H1 (cell line): ENCODE results near the gene RANBP17. TPM values are rescaled to one million over a fixed set of nuclear protein-coding genes. Genes with fewer than 3 reads are reported as not detected.

Experiments used
- CTCF ChIA-PET: fragments of 300-600 bp; sonication (Branson Sonifier 250); formaldehyde crosslinking; loops from one replicate; lab custom pipeline; 2021; ENCODE audit not compliant: partially characterized antibody; lab: Charles Lee
- POLR2A ChIA-PET: fragments of 300-600 bp; sonication (Branson Sonifier 250); formaldehyde crosslinking; loops from one replicate; lab custom pipeline; 2021; ENCODE audit warnings: inconsistent platforms; ENCODE audit not compliant: partially characterized antibody; lab: Charles Lee
- DNase-seq, 2 experiments: peaks; one replicate each; pipeline versions ENCODE4 v3.0.0 to v3.0.0-alpha.2; 2010 to 2022; ENCODE audit warnings: low spot score in 2 of 2, low read depth in 1 of 2, mixed read lengths in 1 of 2
- FAIRE-seq: peaks from 2 replicates; lab custom pipeline; 2011; peaks lifted over from hg19 to GRCh38; lab: Jason Lieb, UNC
- H2AFZ ChIP-seq: 2 replicates; pipeline ENCODE4 v1.8.1; 2012; ENCODE audit warnings: low read length, inconsistent platforms
- H2AK5ac ChIP-seq: 2 replicates; pipeline ENCODE4 v1.6.1; 2013; ENCODE audit warnings: low read depth, low read length
- H2BK120ac ChIP-seq: replicated peaks from 2 replicates; pipeline ENCODE3; 2013; ENCODE audit warnings: low read depth, low read length, inconsistent platforms
- H2BK12ac ChIP-seq: 2 replicates; pipeline ENCODE4 v1.6.1; 2013; ENCODE audit warnings: low read depth, low read length
- H2BK15ac ChIP-seq: 2 replicates; pipeline ENCODE4 v1.6.1; 2013; ENCODE audit warnings: low read length
- H2BK20ac ChIP-seq: 2 replicates; pipeline ENCODE4 v1.6.1; 2013; ENCODE audit warnings: low read length
- H2BK5ac ChIP-seq: 2 replicates; pipeline ENCODE4 v1.6.1; 2013; ENCODE audit warnings: low read depth, low read length
- H3K14ac ChIP-seq: 2 replicates; pipeline ENCODE4 v1.6.1; 2013; ENCODE audit warnings: inconsistent platforms; ENCODE audit not compliant: insufficient read length
- H3K18ac ChIP-seq: 2 replicates; pipeline ENCODE4 v1.6.1; 2013; ENCODE audit warnings: low read length; ENCODE audit errors: extremely low read depth
- H3K23ac ChIP-seq: 2 replicates; pipeline ENCODE4 v1.6.1; 2013; ENCODE audit warnings: inconsistent platforms; ENCODE audit not compliant: insufficient read length
- H3K23me2 ChIP-seq: 2 replicates; pipeline ENCODE4 v1.6.1; 2013; ENCODE audit warnings: low read depth, low read length
- H3K27ac ChIP-seq: 2 replicates; pipeline ENCODE4 v1.6.1; 2011; ENCODE audit warnings: low read depth, low read length, inconsistent platforms
- H3K27me3 ChIP-seq, 4 experiments: replicated peaks in 1 of 4; 1 replicate in 1 of 4; 2 replicates in 3 of 4; pipeline versions ENCODE4 v1.6.1 to v1.8.1; 2011 to 2013; ENCODE audit warnings: low read length in 3 of 4, mild to moderate bottlenecking in 3 of 4, inconsistent platforms in 2 of 4, mixed read lengths in 2 of 4, moderate library complexity in 1 of 4; ENCODE audit not compliant: control insufficient read depth in 3 of 4, insufficient read depth in 3 of 4; ENCODE audit errors: extremely low read depth in 1 of 4
- H3K36me3 ChIP-seq, 4 experiments: 2 replicates each; pipeline versions ENCODE4 v1.6.1 to v1.8.1; 2011 to 2013; ENCODE audit warnings: mild to moderate bottlenecking in 4 of 4, low read length in 3 of 4, moderate library complexity in 2 of 4, control low read depth in 1 of 4, inconsistent platforms in 1 of 4; ENCODE audit not compliant: insufficient read depth in 4 of 4, control insufficient read depth in 2 of 4
- H3K4ac ChIP-seq: replicated peaks from 2 replicates; pipeline ENCODE3; 2013; ENCODE audit warnings: low read length, low read depth, mixed read lengths, inconsistent platforms; ENCODE audit not compliant: insufficient read length
- H3K4me1 ChIP-seq, 4 experiments: replicated peaks in 1 of 4; 1 replicate in 1 of 4; 2 replicates in 3 of 4; pipeline versions ENCODE4 v1.6.1 to v1.8.1; 2011 to 2013; ENCODE audit warnings: low read length in 3 of 4, inconsistent platforms in 2 of 4, mixed read lengths in 1 of 4; ENCODE audit not compliant: insufficient read depth in 4 of 4, control insufficient read depth in 3 of 4
- H3K4me2 ChIP-seq, 2 experiments: 2 replicates each; pipeline versions ENCODE4 v1.6.1 to v1.8.1; 2011 to 2013; ENCODE audit warnings: low read depth in 2 of 2, low read length in 2 of 2, control low read depth in 1 of 2, inconsistent platforms in 1 of 2, mild to moderate bottlenecking in 1 of 2; ENCODE audit not compliant: insufficient read depth in 1 of 2
- H3K4me3 ChIP-seq, 4 experiments: fragments of 200-600, 300-600 bp in 1 of 4; sonication (generic), shearing (Covaris generic), sonication (Bioruptor Twin) in 1 of 4; 2 replicates each; pipeline versions ENCODE4 v1.5.1 to v1.8.1; 2011 to 2016; ENCODE audit warnings: low read length in 4 of 4, low read depth in 3 of 4, control low read depth in 2 of 4, inconsistent platforms in 2 of 4, mild to moderate bottlenecking in 2 of 4, mixed read lengths in 1 of 4, moderate library complexity in 1 of 4; ENCODE audit not compliant: insufficient read depth in 2 of 4; ENCODE audit errors: extremely low read depth in 1 of 4
- H3K56ac ChIP-seq: replicated peaks from 2 replicates; pipeline ENCODE3; 2013; ENCODE audit warnings: low read depth, mild to moderate bottlenecking, mixed read lengths, low read length, inconsistent platforms; ENCODE audit not compliant: insufficient read length
- H3K79me1 ChIP-seq: 2 replicates; pipeline ENCODE4 v1.6.1; 2013; ENCODE audit warnings: low read depth, low read length, control low read depth
- H3K79me2 ChIP-seq, 2 experiments: 2 replicates each; pipeline versions ENCODE4 v1.6.1 to v1.8.1; 2012 to 2013; ENCODE audit warnings: low read length in 2 of 2, mild to moderate bottlenecking in 2 of 2, inconsistent platforms in 1 of 2; ENCODE audit not compliant: insufficient read depth in 2 of 2, control insufficient read depth in 1 of 2
- H3K9ac ChIP-seq, 4 experiments: replicated peaks in 1 of 4; 1 replicate in 1 of 4; 2 replicates in 3 of 4; pipeline versions ENCODE4 v1.6.1 to v1.8.1; 2011 to 2013; ENCODE audit warnings: low read depth in 3 of 4, low read length in 3 of 4, control low read depth in 2 of 4, mild to moderate bottlenecking in 2 of 4, moderate library complexity in 2 of 4, inconsistent platforms in 1 of 4; ENCODE audit errors: extremely low read depth in 1 of 4
- H3K9me3 ChIP-seq, 2 experiments: 2 replicates each; pipeline versions ENCODE4 v1.6.1 to v1.8.1; 2012 to 2013; ENCODE audit warnings: mild to moderate bottlenecking in 2 of 2, moderate library complexity in 2 of 2, control low read depth in 1 of 2, inconsistent platforms in 1 of 2, low read depth in 1 of 2, low read length in 1 of 2, mixed read lengths in 1 of 2; ENCODE audit not compliant: insufficient read depth in 2 of 2
- H4K20me1 ChIP-seq, 2 experiments: replicated peaks in 1 of 2; 2 replicates each; pipeline versions ENCODE3 to v1.8.1; 2011 to 2013; ENCODE audit warnings: inconsistent platforms in 2 of 2, low read length in 2 of 2, mild to moderate bottlenecking in 1 of 2; ENCODE audit not compliant: insufficient read depth in 2 of 2, control insufficient read depth in 1 of 2
- H4K5ac ChIP-seq: 2 replicates; pipeline ENCODE4 v1.6.1; 2013; ENCODE audit warnings: low read length, low read depth, mixed read lengths, inconsistent platforms; ENCODE audit not compliant: insufficient read length
- H4K8ac ChIP-seq: 2 replicates; pipeline ENCODE4 v1.8.0; 2013; ENCODE audit warnings: mild to moderate bottlenecking, moderate library complexity, low read length, inconsistent platforms; ENCODE audit not compliant: insufficient read depth; ENCODE audit errors: extremely low read depth
- H4K91ac ChIP-seq: replicated peaks from 2 replicates; pipeline ENCODE3; 2013; ENCODE audit warnings: low read length, mixed read lengths, inconsistent platforms; ENCODE audit not compliant: insufficient read length
- BCL11A ChIP-seq, 2 experiments: IDR thresholded peaks; one replicate each; pipeline ENCODE4 v1.6.1; 2011; ENCODE audit warnings: low read depth in 2 of 2, low read length in 2 of 2, mild to moderate bottlenecking in 2 of 2
- CHD2 ChIP-seq: IDR thresholded peaks from 2 replicates; pipeline ENCODE4 v1.6.1; 2012; ENCODE audit warnings: low read length, improper control_type of control experiment
- POLR2A ChIP-seq, 2 experiments: IDR thresholded peaks; 1 replicate in 1 of 2; 2 replicates in 1 of 2; pipeline ENCODE4 v1.6.1; 2011; ENCODE audit warnings: low read depth in 2 of 2, low read length in 2 of 2, mild to moderate bottlenecking in 2 of 2; ENCODE audit errors: control extremely low read depth in 1 of 2
- SUZ12 ChIP-seq: fragments of 200-600 bp; sonication (generic); IDR thresholded peaks from 2 replicates; pipeline ENCODE4 v1.6.1; 2012; ENCODE audit warnings: mild to moderate bottlenecking, inconsistent platforms, low read length, moderate library complexity, mixed read lengths
- WGBS, 2 experiments: shearing (Covaris generic) in 1 of 2; methylation state at CpG; one replicate each; pipeline versions ENCODE4 v1.1.6 to v1.1.7; 2013 to 2015; ENCODE audit warnings: low lambda C conversion rate in 2 of 2, mixed read lengths in 2 of 2, inconsistent platforms in 1 of 2, low coverage in 1 of 2, missing lambda C conversion rate in 1 of 2; ENCODE audit not compliant: insufficient replicate concordance in 2 of 2, insufficient coverage in 1 of 2, insufficient read length in 1 of 2; ENCODE audit errors: extremely low coverage in 1 of 2, missing lambda C conversion rate in 1 of 2; 5-methylcytosine and 5-hydroxymethylcytosine counted together
- polyA plus RNA-seq, 7 experiments: library from polyadenylated mRNA; depleted of rRNA in 3 of 7; stranded (reverse) in 5 of 7; unstranded in 2 of 7; fragments of >200 nt in 5 of 7; fragments of 200-250 nt in 2 of 7; gene quantifications; 1 replicate in 5 of 7; 2 replicates in 1 of 7; 4 replicates in 1 of 7; pipeline versions ENCODE4 v1.2.1 to v1.2.3, GENCODE V29; 2011 to 2013; ENCODE audit warnings: missing spikeins in 2 of 7, mixed read lengths in 2 of 7
- total RNA-seq: library from RNA; stranded (reverse); fragmentation: NEBNext Ultra II Directional; extraction: Animal tissue kit (Norgen Biotek cat#: 25700); gene quantifications from 2 replicates; pipeline ENCODE4 v1.2.1, GENCODE V29; 2021

RANBP17 gene
- total and polyA plus RNA-seq, 2 of the 8 experiments (the other 6 are each of a cell fraction or from before 2014, with no cell fraction given), result 8.6 to 21.3 TPM

DNA sequence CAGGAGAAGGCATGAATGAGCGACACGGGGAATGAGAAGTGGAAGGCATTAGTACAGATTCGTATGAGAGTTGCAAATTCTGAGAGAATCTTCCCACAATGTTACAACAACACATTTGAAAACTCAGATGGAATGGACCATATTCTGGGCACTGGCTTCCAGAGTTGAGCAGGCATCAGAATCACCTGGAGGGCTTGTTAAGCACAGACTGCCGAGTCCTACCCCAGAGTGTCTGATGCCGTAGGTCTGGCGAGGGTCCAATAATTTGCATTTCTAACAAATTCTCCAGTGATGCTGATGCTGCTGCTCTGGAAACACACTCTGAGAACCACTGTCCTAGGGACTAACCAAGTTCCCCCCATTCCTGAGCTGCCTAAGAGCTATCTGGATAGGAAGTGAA is 444.3 kb downstream of the RANBP17 start:
- Histone ChIP-seq H2BK12ac (no peak overlapping the region), H4K20me1 (peaks cover 20 to 44% of the 10 kb centered on the region in 2 experiments), H4K5ac (no peak overlapping the region), H2BK20ac (no peak overlapping the region), H3K79me1 (no peaks in the 10 kb centered on the region), H2AFZ (no peak overlapping the region), H3K79me2 (no peaks in the 10 kb centered on the region)
- TF ChIP-seq BCL11A (IDR thresholded peaks at IDR 0.05; ENCODE audit: low read depth in 2 of 2, low read length in 2 of 2) (no peak), POLR2A (IDR thresholded peaks at IDR 0.05; ENCODE audit: control extremely low read depth in 1 of 2, low read depth in 2 of 2, low read length in 2 of 2) (no peak), CHD2 (no peak), SUZ12 (peak; percentile 6; the same call in 1 of the 2 replicates)
- TF ChIP-seq, all 59 proteins: peak for 1
- Histone ChIP-seq H3K27ac (no peak overlapping the region), H4K91ac (no peak overlapping the region), H3K9ac (no peak overlapping the region), H3K14ac (no peak overlapping the region), H2AK5ac (no peak overlapping the region), H3K36me3 (peaks cover 0 to 16% (median 0%) of the 10 kb centered on the region in 4 experiments; a peak in 1 of 8 replicates), H3K4me1 (peaks cover 0 to 24% (median 5%) of the 10 kb centered on the region in 4 experiments; a peak in 6 of 7 replicates), H3K4me3 (no peak overlapping the region), H3K18ac (no peak overlapping the region), H3K4ac (no peak overlapping the region), H4K8ac (no peak overlapping the region), H3K27me3 (peaks cover 74 to 90% (median 87%) of the 10 kb centered on the region in 4 experiments), H3K4me2 (no peak overlapping the region), H3K56ac (no peak overlapping the region), H3K23ac (no peak overlapping the region), H3K23me2 (peaks cover 2% of the 10 kb centered on the region; the same call in 1 of the 2 replicates), H2BK5ac (no peak overlapping the region), H2BK120ac (no peak overlapping the region), H3K9me3 (no peaks in the 10 kb centered on the region), H2BK15ac (no peak overlapping the region)
- ChIA-PET POLR2A (interaction anchor here (1.5 kb wide), 1 partner anchor 9 kb away, joined by 4 read pairs; no protein-coding TSS in a partner anchor), CTCF (interaction anchor here (0.6 to 6.3 kb wide), 7 partner anchors 9 to 68 kb away, joined by 3 to 40 read pairs (median 7); no protein-coding TSS in a partner anchor)
- DNase-seq, result no peak
- no peak for FAIRE-seq
- 82% methylated on average over 6 of the region's 6 CpGs; no CpG with 5 or more reads in 1 of the 2 experiments for WGBS, 2 experiments
